Measurements from ENCODE around the gene CFAP57.
A peak's percentile ranks its signal among the peaks of the same experiment; 100 is the strongest.

CFAP57 gene

DNA sequence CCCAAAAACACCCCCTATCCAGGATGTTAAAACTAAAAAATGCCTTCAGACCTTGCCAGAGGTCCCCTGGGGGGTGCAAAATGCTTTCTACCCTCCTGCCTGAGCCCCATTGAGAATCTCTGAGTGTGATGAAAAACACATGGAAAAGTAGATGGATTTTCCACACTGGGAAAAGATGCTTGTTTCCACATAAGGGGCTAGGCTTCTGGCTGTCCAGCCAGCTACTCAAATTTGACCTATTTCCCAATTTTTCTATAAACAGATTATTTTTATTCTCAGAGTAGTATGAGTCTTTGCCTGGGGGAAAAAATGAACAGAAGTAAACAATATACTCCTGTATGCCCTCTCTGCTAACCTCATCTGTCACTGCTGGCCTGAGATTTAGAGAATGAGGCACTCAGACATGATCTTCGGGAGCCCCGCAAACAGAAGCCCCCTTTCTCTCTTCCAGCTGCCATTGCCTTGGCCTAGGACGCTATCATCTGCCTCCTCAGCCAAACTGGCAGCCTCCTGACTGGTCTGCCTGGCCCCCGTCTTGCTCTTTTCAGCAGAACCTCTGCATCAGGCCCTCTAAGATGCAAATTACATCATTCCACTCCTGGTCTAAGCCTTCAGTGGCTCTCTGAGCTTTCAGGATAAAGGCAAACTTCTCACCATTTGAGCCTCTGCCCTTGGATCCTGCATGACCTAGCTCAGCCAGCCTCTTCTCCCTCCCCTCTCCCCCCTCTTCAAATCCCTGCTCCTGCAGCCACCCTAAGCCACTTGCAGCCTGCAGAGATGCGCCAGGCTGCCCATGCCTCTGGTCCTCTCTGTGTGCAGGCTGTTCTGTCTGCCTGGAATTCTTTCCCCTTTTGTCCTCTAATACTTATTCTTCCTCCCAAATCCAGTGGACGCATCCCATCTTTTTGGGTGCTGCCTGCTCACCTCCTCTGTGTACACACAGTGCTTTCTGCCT, 58.0 kb downstream of the CFAP57 start:
- no peak for FAIRE-seq

DNA sequence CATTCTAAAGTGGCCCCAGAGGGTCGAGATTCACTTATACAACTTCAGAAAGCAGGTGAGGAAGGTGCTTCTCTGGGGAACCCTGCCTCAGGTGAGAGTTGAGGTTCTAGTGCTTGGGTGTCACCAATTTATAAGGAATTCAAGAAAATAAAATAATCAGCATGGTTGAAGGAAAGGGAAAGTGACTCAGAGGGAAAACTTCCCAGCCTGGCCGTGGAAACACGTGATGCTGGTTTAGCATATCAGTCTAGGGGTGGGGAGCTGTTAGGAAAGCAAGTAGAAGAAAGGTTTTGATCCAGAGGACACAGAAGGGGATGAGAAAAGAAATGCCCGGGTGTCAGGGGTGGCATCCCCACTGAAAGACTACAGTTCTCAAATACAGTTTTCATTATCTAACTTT, 59.9 kb downstream of the CFAP57 start:
- FAIRE-seq, result no peak

- FAIRE-seq, result no peak
Measured at GRCh38 chr1:43232482-43232881, 60.4 kb downstream of the CFAP57 start.

GRCh38 chr1:43233631-43234030, 61.5 kb downstream of the CFAP57 start:
- no peak for FAIRE-seq

GRCh38 chr1:43234267-43234666, 62.1 kb downstream of the CFAP57 start:
- FAIRE-seq, result no peak

- FAIRE-seq, result no peak
Measured at GRCh38 chr1:43235040-43235439, 62.9 kb downstream of the CFAP57 start.

DNA sequence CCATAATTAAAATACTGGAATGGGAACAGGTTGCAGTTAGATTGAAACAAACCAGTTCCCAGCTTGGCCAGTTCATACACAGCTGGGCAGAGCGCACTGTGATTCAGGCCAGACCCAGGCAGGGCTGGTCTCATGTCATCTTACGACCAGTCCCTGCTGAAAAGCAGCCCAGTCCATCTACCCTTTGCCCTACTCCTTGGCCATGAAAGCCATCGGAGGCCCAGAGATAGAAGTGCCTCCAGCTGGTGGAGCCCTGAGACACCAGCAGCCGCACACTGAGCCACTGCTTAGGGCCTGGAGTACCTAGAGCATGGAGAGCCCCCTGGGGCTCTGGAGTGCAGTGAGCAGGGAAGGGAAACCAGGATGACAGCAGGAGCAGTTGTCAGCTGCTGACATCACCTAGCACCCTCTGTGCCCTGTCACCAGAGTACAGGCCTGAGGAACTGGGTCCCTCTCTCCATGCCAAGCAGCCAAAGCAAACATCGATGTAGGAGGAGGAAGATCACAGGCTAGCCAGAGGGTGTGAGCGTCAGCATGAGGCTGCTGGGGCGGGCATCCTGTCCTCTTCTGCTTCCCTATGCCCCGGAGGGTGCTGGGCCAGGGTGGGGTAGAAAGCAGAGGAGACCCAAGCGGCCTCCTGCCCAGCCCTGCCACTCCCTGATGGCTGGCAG, 63.5 kb downstream of the CFAP57 start:
- no peak for FAIRE-seq

- FAIRE-seq, result no peak
Measured at GRCh38 chr1:43237121-43237520, 65.0 kb downstream of the CFAP57 start.

- FAIRE-seq, result peak; percentile 11
Measured at GRCh38 chr1:43238085-43238484, 66.0 kb downstream of the CFAP57 start.

GRCh38 chr1:43238991-43239469, 66.9 kb downstream of the CFAP57 start:
- FAIRE-seq, result no peak

- FAIRE-seq, result no peak
Measured at GRCh38 chr1:43239484-43239883, 67.4 kb downstream of the CFAP57 start.

DNA sequence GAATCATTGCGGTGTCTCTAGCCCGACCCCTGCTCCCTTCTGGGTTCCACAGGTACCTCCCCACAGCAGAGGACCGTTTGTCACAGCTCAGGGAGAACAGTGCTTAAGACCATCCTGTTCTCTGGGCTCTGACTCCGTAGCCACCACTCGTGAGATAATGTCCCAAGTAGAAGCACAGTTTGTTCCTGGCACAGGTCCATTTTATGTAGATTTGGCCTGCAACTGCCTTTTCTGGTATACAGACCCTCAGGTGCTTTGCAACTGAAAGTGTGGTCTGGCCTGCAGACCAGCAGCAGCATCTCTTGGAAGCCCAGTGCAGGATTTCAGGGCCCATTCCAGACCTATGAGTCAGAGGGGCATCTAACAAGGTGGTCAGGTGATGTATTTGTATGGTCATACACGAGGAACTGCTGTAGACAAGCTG, 69.3 kb downstream of the CFAP57 start:
- no peak for FAIRE-seq

DNA sequence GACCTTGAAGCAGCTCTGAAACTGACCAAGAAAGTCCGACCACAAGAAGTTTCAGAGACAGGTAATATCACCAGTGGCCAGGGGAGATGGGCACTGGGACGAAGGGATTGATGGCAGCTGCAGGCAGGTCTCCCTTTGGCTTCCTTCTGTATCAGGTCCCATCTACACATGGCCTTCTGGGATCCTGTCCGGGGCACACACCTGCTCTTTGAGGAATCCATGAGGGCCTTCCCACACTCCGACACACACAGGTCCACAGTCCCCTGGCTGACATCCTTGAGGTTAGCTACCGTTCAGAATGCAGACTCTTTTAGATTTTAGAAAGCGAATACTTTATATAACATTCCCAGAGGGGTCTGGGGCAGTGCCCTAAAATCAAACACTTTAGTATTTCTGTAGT, 71.2 kb downstream of the CFAP57 start:
- no peak for FAIRE-seq

DNA sequence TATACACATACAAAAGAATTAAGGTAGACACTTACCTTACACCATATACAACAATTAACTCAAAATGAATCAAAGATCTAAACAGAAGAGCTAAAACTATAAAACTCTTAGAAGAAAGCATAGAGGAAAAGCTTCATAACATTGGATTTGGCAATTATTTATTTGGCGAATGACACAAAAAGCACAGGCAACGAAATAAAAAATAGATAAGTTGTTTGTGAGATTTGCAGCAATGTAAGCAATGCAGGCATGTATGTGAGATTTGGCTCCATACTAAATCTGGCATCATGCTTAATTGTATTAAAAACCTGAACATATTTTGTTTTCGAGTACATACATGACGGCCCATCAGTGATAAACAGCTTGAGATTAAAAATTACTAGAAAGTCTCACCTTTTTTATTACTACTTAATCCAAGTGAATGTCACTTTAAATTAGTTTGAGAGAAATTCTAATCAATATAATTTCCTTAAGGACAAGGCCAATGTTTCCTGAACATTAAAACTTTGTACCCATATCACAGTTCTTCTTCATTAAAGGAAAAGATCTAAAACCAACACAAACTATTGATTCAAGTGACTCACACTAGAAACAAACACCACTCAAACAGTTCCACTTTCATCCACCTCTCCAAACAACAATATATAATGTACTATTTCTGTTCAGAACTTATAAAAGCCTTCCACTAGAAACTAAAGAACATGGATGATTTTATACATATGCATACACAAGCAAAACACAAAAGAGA, 74.5 kb downstream of the CFAP57 start:
- no peak for FAIRE-seq

- FAIRE-seq, result no peak
Measured at GRCh38 chr1:43247256-43247921, 75.3 kb downstream of the CFAP57 start.

GRCh38 chr1:43250351-43250761, 78.2 kb downstream of the CFAP57 start:
- no peak for FAIRE-seq

DNA sequence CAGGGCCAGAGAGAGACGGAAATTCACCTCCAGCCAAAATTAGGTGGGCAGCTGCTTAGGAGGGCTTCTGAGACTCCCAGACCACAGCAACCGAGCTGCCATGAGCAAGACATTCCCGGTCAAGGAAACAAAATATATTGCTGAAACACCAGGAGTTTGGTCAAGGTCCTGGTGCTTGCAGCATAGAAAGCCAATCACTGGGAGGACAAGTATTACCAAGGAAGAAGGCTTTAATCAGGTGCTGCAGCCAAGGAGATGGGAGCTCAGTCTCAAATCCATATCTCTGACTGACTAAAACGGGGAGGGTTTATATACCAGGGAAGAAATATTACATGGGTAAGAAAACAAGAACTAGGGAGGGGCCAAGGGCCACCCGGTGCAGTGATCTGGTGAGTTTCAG, 78.9 kb downstream of the CFAP57 start:
- no peak for FAIRE-seq

DNA sequence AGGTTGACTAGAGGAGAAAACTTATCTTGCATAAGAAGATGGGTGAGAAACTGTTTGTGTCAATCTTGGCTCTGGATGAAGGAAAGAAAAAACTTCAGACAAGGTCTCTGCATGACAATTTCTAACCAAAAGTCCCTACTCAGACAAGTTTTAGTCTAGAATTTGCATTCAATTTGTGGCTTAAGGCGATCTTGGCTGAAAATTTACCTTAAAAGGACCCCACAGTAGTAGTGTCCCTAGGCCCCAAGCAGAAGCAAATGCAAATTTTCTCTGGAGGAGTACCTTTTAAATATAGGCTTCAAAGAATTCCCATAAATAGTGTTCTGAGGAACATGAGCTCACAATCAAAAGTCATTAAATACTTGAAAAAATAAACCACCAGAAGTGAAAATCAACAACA, 80.1 kb downstream of the CFAP57 start:
- no peak for FAIRE-seq

DNA sequence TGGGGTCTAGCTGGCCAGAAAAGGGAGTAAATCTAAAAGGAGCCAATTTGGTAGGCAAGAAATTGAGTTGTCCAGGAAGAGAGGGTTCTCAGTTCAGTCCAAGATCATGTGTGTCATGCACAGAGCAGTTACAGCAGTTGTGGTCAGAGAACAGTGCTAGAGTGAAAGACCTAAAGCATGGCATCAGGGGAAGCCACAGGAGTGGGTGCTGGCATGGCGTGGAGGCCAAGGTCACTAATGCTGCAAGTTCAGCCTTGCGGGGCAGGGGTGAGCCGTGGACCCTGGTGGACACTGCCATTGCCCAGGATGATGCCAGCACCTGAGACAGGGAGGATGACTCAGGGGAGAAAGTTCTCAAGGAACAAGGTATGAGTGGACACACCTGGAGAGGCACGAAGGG, 81.0 kb downstream of the CFAP57 start:
- FAIRE-seq, result no peak

DNA sequence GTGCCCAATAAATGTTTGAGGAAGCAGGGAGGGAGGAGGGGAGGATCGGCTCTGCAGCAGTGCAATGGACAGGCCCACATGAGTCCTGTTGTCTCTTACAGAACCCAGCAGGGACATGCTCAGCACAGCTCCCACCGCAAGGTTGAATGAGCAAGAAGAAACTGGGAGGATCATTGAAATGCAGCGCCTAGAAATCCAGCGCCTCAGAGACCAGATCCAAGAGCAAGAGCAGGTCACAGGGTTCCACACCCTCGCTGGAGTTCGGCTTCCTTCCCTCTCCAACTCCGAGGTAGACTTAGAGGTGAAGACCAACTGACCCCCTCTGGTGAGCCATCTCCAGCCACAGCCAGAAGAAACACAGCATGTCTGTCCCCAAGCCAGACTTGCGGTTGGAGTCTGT, 81.7 kb downstream of the CFAP57 start:
- no peak for FAIRE-seq

DNA sequence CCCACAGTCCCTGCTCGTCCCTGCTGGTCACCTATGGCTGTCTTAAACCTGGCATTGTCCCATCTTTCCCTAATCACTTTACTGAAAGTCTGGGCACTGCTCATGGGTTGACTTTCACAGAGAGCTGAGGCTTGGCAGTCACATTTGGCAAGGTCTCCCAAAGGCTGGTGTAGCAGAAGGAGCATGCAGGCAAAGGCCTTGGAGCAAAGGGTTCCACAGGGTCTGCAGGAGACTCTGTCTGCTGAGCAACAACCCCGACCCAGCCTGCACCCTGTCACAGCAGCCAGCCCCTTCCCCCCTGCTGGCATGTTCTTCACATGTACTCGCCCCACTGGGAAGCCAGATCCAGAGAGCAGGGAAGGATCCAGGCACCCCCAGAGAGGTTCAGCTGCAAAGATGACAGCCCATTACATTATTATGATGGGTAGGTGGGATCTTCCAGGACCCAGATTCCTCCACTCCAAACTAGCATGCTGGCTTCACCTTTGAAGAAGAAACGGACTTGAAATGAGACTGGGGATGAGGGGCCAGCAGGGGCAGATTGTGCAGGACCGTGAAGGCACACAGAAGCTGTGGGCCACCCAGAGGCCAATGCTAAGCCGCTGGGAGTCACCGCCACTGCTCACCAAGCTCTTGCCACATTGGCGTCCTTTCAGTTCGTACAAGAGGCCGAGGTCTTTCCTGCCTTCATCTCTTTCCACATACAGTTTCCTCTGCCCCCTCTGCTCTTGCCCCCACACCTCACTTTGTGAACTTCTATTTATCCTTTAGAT, 83.5 kb downstream of the CFAP57 start:
- no peak for FAIRE-seq
